MCF 10A (cell line): ENCODE measurements around the gene VAMP2. TPM values are rescaled to one million over a fixed set of nuclear protein-coding genes. Genes with fewer than 3 reads are reported as not detected.
A peak's percentile ranks its signal among the peaks of the same experiment; 100 is the strongest.

ENCODE experiments used
- BruUV-seq: library from RNA; stranded (reverse); fragments of 400-500 nt; replicated peaks from 2 replicates; lab custom pipeline; 2021; lab: Mats Ljungman, UMichigan
- CTCF ChIA-PET: fragments of 300-600 bp; sonication (Branson Sonifier 250); formaldehyde crosslinking; extraction: SDS; loops from one replicate; lab custom pipeline; 2021; ENCODE audit warnings: antibody characterized with exemption, inconsistent platforms; lab: Yijun Ruan, JAX
- POLR2A ChIA-PET: fragments of 300-600, 350-650 bp; sonication (Branson Sonifier 250); formaldehyde crosslinking; extraction: SDS; loops from one replicate; lab custom pipeline; 2020; ENCODE audit warnings: antibody characterized with exemption, inconsistent platforms; lab: Yijun Ruan, JAX
- DNase-seq: peaks from one replicate; pipeline ENCODE4 v3.0.0-alpha.2; 2018; ENCODE audit not compliant: unreplicated experiment
- H3K27ac Mint-ChIP-seq: one replicate; pipeline ENCODE4 v1.8.0; 2022; ENCODE audit warnings: mild to moderate bottlenecking, low read depth, mixed read lengths; ENCODE audit not compliant: unreplicated experiment
- H3K27me3 Mint-ChIP-seq: one replicate; pipeline ENCODE4 v1.8.0; 2022; ENCODE audit warnings: mixed read lengths; ENCODE audit not compliant: insufficient read depth, unreplicated experiment
- H3K36me3 Mint-ChIP-seq: one replicate; pipeline ENCODE4 v1.8.0; 2022; ENCODE audit warnings: mild to moderate bottlenecking, moderate library complexity, mixed read lengths; ENCODE audit not compliant: insufficient read depth, unreplicated experiment
- H3K4me1 Mint-ChIP-seq: one replicate; pipeline ENCODE4 v1.8.0; 2022; ENCODE audit warnings: mixed read lengths; ENCODE audit not compliant: insufficient read depth, unreplicated experiment
- H3K4me3 Mint-ChIP-seq: one replicate; pipeline ENCODE4 v1.8.0; 2022; ENCODE audit warnings: mild to moderate bottlenecking, moderate library complexity, mixed read lengths; ENCODE audit not compliant: unreplicated experiment
- H3K9me3 Mint-ChIP-seq: one replicate; pipeline ENCODE4 v1.8.0; 2022; ENCODE audit warnings: mixed read lengths; ENCODE audit not compliant: unreplicated experiment
- intact Hi-C: fragments of 100-400 bp; cut with micrococcal nuclease; formaldehyde crosslinking; loops from 2 replicates; pipeline ENCODE4 v1.14.1; 2022
- total RNA-seq: library from RNA; stranded (reverse); gene quantifications from 2 replicates; pipeline ENCODE4 v1.2.3, GENCODE V29; 2022
- TF ChIP-seq, protein P1 (sequence below): fragments of 200-600 bp; IDR thresholded peaks from one replicate; pipeline ENCODE4 v1.8.0; 2022; ENCODE audit warnings: antibody characterized with exemption, mild to moderate bottlenecking; ENCODE audit not compliant: unreplicated experiment

The VAMP2 gene
- total RNA-seq, 1 experiment from 2014 or later: 37.7 TPM

- Mint-ChIP-seq H3K36me3 (peaks cover 21% of the 10 kb centered on the region), H3K27ac (peak overlapping the region; percentile 46), H3K9me3 (no peaks in the 10 kb centered on the region), H3K27me3 (no peaks in the 10 kb centered on the region), H3K4me3 (peak overlapping the region; percentile 86), H3K4me1 (peaks cover 35% of the 10 kb centered on the region)
- no TSS peak for BruUV-seq
- peak; percentile 38 for DNase-seq
- ChIA-PET POLR2A (interaction anchor here (0.6 to 2.2 kb wide), 17 partner anchors 13 to 251 kb away, joined by 3 to 51 read pairs (median 5); partner anchors contain the start of genes ALOX12B, BORCS6 and PER1), CTCF (interaction anchor here (0.8 to 1.2 kb wide), 3 partner anchors 12 to 32 kb away, joined by 4 to 7 read pairs (median 4); no protein-coding TSS in a partner anchor)
- TF ChIP-seq, protein P1, sequence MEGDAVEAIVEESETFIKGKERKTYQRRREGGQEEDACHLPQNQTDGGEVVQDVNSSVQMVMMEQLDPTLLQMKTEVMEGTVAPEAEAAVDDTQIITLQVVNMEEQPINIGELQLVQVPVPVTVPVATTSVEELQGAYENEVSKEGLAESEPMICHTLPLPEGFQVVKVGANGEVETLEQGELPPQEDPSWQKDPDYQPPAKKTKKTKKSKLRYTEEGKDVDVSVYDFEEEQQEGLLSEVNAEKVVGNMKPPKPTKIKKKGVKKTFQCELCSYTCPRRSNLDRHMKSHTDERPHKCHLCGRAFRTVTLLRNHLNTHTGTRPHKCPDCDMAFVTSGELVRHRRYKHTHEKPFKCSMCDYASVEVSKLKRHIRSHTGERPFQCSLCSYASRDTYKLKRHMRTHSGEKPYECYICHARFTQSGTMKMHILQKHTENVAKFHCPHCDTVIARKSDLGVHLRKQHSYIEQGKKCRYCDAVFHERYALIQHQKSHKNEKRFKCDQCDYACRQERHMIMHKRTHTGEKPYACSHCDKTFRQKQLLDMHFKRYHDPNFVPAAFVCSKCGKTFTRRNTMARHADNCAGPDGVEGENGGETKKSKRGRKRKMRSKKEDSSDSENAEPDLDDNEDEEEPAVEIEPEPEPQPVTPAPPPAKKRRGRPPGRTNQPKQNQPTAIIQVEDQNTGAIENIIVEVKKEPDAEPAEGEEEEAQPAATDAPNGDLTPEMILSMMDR: no peak
- intact Hi-C loops: no loop called here
Measured at GRCh38 chr17:8126491-8127066, 36.2 kb downstream of the VAMP2 start.

- BruUV-seq: no TSS peak
- Mint-ChIP-seq H3K4me3 (peak overlapping the region; percentile 86), H3K27ac (peak overlapping the region; percentile 46), H3K36me3 (peaks cover 22% of the 10 kb centered on the region), H3K27me3 (no peaks in the 10 kb centered on the region), H3K9me3 (no peaks in the 10 kb centered on the region), H3K4me1 (peaks cover 37% of the 10 kb centered on the region)
- ChIA-PET CTCF (no interaction called here), POLR2A (interaction anchor here (0.6 to 2.2 kb wide), 12 partner anchors 13 to 97 kb away, joined by 3 to 51 read pairs (median 6); partner anchors contain the start of genes ALOX12B, BORCS6 and PER1)
- peak; percentile 47 for DNase-seq
- TF ChIP-seq, protein P1: no peak
- intact Hi-C loops: no loop called here
Measured at GRCh38 chr17:8125947-8126490, 36.7 kb downstream of the VAMP2 start.

GRCh38 chr17:8125154-8125946 is 37.4 kb downstream of the VAMP2 start:
- TF ChIP-seq, protein P1: no peak
- intact Hi-C loops: no loop called here
- Mint-ChIP-seq H3K27ac (peak overlapping the region; percentile 46), H3K4me1 (peaks cover 44% of the 10 kb centered on the region), H3K27me3 (no peaks in the 10 kb centered on the region), H3K36me3 (peaks cover 29% of the 10 kb centered on the region), H3K9me3 (no peaks in the 10 kb centered on the region), H3K4me3 (peak overlapping the region; percentile 86)
- POLR2A ChIA-PET: interaction anchor here (0.7 to 4.0 kb wide), 11 partner anchors 9 to 97 kb away, joined by 4 to 101 read pairs (median 11); partner anchors contain the start of genes BORCS6 and PER1
- no TSS peak for BruUV-seq
- CTCF ChIA-PET: interaction anchor here (0.6 to 3.1 kb wide), 3 partner anchors 13 to 631 kb away, joined by 3 to 12 read pairs (median 3); no protein-coding TSS in a partner anchor
- DNase-seq: peak; percentile 75
